Neural cell (in vitro differentiated cells): Measurements from ENCODE around the gene INPP4B.

Source experiments
- CTCF ChIP-seq: fragments of 450-650 bp; IDR thresholded peaks from 2 replicates; pipeline ENCODE4 v1.5.1; 2014; ENCODE audit warnings: antibody characterized with exemption, mild to moderate bottlenecking, moderate library complexity; ENCODE audit not compliant: poor library complexity, severe bottlenecking
- MXI1 ChIP-seq: fragments of 450-650 bp; conservative IDR thresholded peaks from 2 replicates; pipeline ENCODE4 v1.6.1; 2014; ENCODE audit warnings: antibody characterized with exemption, mild to moderate bottlenecking; ENCODE audit not compliant: poor library complexity, severe bottlenecking
- REST ChIP-seq: IDR thresholded peaks from 2 replicates; pipeline ENCODE4 v1.6.1; 2012; ENCODE audit warnings: borderline replicate concordance
- TAF1 ChIP-seq: IDR thresholded peaks from 2 replicates; pipeline ENCODE4 v1.6.1; 2012; ENCODE audit warnings: low read depth

GRCh38 chr4:142840516-142841123 lies 5.5 kb downstream of the INPP4B start:
- TF ChIP-seq CTCF (peak; percentile 75), REST (no peak), TAF1 (no peak), MXI1 (no peak)
